Testis (tissue), 2 donors: ENCODE data around the gene ANXA6.

Experiments used
- POLR2A ChIP-seq: fragments of 450-650 bp; IDR thresholded peaks from one replicate; pipeline ENCODE4 v1.6.1; 2017; ENCODE audit warnings: antibody characterized with exemption, mild to moderate bottlenecking, moderate library complexity
- TF ChIP-seq, protein P1 (sequence below), 3 experiments: fragments of 450-650 bp in 2 of 3; fragments of 200-600 bp in 1 of 3; sonication (generic) in 1 of 3; IDR thresholded peaks; one replicate each; pipeline ENCODE4 v1.5.1; 2016 to 2019; ENCODE audit warnings: antibody characterized with exemption in 3 of 3, mild to moderate bottlenecking in 2 of 3, moderate library complexity in 1 of 3

DNA sequence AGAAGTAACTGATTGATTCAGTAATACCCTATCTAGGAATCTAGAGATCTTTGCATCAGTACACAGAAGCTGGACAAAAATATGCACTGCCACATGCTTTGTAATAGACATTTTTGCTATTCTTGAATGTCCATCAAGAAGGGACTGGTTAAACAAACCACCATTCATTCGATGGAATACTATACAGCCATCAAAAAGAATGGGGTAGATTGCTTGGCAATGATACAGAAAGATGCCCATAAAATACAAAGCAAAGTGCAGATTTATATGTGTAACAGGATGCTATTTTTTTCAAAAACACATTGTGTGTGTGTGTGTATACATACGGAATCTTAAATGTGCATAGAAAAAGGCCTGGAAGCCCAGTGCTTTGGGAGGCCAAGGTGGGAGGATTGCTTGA, 84.3 kb downstream of the ANXA6 start:
- TF ChIP-seq, protein P1, sequence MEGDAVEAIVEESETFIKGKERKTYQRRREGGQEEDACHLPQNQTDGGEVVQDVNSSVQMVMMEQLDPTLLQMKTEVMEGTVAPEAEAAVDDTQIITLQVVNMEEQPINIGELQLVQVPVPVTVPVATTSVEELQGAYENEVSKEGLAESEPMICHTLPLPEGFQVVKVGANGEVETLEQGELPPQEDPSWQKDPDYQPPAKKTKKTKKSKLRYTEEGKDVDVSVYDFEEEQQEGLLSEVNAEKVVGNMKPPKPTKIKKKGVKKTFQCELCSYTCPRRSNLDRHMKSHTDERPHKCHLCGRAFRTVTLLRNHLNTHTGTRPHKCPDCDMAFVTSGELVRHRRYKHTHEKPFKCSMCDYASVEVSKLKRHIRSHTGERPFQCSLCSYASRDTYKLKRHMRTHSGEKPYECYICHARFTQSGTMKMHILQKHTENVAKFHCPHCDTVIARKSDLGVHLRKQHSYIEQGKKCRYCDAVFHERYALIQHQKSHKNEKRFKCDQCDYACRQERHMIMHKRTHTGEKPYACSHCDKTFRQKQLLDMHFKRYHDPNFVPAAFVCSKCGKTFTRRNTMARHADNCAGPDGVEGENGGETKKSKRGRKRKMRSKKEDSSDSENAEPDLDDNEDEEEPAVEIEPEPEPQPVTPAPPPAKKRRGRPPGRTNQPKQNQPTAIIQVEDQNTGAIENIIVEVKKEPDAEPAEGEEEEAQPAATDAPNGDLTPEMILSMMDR (IDR thresholded peaks at IDR 0.05) = no peak
- no peak for TF ChIP-seq POLR2A
